CD4-positive, alpha-beta T cell treated with Interleukin-17A for 4 hours (primary cell): ENCODE results near the gene PZP.
"Not testable (repeated sequence)": the region's sequence is repeated elsewhere in the genome, so short reads cannot be mapped to it uniquely, and the experiment has no call there.

Experiments used
- DNase-seq: peaks from one replicate; pipeline ENCODE4 v3.0.0-alpha.2; 2020; ENCODE audit warnings: mixed read lengths

PZP gene

DNA sequence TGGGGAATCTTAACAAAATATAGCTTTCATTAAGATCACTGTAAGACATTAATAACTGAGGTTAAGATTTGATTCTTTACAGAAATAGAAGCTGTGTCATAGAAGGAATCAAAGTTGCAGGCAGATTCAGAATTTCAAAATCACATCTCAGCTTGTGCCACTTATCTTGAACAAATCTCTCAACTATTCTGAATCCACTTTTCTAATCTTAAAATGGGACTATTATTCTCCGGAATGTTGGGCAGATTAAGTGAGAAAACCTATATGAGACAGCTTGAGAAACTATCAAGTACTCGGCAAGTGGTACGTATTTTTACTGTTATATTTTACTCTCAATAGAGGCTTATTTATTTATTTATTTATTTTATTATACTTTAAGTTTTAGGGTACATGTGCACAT, 28.4 kb downstream of the PZP start:
- DNase-seq, result no peak

DNA sequence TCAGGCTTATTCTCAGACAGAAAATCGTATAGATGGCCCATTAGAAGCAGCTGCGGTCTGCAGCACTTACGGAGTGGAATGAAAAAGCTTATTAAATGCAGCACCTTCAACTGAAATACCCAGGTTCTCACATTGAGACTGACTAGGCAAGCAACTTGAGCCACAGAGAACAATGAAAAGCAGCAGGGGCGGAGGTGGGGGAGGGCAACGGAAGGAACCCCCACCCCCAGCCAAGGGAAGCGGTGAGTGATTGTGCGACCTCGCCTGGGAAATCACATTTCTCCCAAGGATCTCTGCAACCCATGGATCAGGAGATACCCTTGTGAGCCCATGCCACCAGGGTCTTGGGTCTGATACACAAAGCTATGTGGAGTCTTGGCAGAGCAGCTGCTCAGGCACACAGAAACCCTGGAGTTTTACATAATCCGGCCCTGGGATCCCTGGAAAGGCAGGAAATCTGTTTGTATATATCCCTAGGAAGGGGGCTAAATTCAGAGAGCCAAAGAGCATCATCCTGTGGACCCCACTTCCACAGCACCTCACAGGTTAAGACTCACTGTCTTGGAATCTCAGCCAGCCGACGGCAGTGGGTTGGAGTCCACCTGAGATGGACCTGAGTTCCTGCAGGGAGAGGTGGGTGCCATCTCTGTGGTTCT, 38.1 kb downstream of the PZP start:
- no peak for DNase-seq

DNA sequence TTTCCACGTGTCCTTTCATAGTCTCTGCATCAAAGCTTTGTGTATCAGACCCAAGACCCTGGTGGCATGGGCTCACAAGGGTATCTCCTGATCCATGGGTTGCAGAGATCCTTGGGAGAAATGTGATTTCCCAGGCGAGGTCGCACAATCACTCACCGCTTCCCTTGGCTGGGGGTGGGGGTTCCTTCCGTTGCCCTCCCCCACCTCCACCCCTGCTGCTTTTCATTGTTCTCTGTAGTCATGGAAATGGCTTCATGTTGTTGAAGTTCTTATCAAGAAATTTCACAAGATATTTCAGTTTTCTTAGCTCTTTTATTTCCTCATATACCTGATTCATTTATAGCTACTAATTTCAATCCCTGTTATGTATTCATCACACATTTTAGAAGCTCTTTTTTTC, 40.9 kb downstream of the PZP start:
- not testable (repeated sequence) for DNase-seq

GRCh38 chr12:9163392-9163791, 44.8 kb downstream of the PZP start:
- DNase-seq, result no peak

GRCh38 chr12:9156119-9156518, 52.1 kb downstream of the PZP start:
- no peak for DNase-seq

DNA sequence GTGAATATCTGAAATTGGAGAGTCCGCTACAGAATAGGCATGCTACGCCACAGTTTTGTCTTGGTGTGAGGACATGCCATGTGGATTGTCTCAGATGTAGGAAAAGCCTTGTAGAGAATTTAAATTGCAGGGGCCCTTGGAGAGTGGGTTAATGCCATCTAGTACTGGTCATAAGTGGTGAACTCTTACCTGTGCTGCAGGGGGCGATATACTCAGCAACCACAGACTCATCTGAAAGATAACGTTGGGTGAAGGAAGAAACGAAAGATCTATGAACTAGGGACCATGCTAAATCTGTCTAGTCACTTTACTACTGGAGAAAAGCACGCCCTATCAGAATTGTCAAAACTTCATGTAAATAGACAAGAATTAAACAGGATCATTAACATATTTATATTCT, 58.8 kb downstream of the PZP start:
- DNase-seq, result no peak

- DNase-seq, result no peak
Observed at GRCh38 chr12:9148926-9149325, 59.3 kb downstream of the PZP start.

- no peak for DNase-seq
Observed at GRCh38 chr12:9147461-9147860, 60.7 kb downstream of the PZP start.

GRCh38 chr12:9144730-9145106, 63.5 kb downstream of the PZP start:
- DNase-seq, result no peak

DNA sequence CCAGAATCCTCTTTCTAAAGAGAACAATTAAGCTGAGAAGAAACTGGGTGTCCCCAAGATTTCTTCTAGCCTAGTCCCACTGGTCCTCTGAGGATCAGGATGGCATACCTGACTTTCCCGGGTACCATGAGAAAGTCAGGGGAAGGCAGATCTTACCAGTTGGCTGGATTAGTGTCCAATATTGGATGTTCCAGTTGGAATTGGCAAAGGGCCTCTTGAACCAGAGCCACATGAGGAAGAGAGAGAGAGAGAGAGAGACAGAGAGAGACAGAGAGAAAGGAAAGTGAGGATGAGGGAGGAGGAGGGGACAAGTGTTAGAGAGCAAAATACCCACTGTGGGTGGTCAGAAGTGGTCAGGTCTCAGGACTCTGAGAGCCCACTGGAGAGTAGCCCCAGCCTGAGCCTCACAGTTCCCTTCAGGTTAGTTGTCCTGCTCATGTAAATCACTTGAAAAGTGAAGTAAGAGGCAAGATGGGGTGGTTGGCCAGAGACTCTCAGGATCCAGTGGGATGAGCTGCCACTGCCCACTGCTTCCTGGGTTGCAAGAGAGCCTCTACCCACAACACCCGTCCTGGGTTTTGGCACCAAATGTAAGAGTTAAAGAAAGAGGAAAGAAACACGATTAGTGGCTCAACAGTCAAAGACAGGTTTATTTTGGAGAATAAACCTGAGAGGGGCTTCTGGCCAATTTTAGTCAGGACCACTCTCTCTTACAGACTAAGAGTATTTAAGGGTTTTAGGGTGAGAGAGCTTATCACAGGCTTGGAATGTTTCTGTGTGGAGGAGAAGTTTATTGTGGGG, 64.1 kb downstream of the PZP start:
- DNase-seq, result no peak

DNA sequence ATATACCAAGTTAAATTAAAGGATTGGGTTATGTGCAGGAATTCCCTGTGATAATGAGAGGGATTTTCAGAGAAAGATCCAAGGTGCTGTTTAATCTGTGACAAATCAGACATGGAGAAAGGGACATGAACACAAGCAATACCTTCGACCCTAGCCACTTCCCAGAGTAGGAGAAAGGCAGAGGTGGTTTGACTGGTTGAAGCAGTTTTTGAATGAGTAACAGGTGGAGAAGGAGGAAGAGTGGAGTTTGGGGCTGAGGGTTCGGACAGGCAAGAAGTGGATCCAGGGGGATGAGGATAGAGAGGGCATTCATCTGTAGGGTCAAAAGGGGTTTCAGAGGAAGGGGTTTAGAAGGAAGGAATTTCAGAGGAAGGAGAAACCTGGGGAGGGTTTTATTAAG, 65.1 kb downstream of the PZP start:
- no peak for DNase-seq

DNA sequence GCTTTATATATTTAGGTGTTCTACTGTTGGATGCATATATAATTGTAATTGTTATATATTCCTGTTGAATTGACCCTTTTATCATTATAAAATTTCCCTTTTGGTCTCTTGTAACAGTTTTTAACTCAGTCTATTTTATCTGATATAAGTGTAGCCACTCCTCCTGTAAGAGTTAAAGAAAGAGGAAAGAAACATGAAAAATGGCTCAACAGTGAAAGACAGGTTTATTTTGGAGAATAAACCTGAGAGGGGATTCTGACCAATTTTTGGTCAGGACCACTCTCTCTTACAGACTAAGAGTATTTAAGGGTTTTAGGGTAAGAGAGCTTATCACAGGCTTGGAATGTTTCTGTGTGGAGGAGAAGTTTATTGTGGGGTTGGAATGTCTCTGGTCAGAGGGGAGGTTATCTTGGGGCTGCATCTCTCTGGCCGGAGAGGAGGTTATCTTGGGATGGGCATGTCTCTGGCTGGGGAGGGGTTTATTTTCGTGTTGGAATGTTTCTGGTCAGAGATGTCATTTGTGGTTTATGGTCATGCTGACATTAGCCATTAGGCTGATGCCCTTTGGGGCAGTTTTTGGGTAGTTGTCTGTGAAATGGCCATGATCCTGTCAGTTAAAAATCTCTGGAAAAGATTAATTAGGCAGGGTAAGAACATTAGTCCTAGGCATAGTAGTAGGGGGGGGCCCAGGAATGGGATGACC, 68.5 kb downstream of the PZP start:
- DNase-seq, result not testable (repeated sequence)

GRCh38 chr12:9135903-9136310, 72.3 kb downstream of the PZP start:
- DNase-seq, result no peak

DNA sequence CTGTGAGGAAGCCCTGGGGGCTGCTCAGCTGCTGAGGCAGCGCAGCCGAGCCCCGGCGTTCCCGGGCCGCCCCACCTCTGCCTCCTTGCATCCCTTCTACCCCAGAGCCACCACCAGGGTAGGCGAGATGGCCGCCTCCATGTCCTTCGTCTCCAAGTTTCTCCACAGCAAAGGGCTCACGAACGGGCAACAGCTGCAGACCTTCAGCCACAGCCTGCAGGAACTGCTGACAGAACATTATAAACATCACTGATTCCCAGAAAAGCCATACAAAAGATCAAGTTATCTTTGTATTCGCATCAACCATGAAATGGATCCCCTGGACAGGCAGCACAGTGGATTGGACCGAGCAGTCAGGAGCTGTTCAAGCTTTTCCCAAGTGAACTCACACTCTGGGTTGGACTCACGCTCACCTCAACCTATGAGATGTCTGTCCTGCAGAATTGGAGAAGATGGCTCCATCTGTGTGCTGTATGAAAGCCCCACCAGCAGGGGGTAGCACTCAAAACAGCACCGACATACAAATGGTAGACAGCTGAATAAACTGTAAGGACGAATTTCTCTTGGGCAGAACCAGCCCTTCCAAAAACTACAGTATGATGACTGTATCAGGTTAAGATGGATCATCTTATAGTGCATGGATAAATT, 73.1 kb downstream of the PZP start:
- DNase-seq, result no peak

DNA sequence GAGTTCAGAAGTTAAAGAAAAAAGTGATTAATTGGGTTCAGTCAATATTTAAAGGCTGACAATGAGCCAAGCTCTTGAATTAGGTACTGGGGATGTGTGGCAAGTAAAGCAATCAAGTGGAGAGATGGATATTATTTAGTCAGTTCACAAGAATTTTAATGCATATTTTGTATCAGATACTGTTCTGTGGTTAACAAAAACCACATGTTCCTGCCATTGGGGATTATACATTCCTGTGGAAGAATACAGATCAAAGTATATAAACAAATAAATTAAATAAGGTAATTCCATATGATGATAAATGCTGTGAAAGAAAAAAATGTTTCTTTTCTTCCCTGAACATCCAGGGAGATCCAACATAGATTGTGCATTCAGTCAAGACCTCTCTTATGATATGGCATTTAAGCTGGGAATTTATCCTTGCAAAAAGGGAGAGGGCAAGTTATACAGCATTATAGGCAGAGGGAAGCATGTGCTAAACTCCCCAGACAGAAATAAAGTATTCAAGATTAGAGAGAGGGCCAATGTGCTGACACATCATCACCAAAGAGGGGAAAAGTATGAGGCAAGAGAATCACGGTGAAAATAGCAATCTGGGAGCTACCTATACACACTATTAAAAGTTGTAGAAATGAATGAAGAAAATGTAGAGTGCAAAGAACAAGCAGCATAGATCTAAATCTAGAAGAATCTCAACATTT, 74.8 kb downstream of the PZP start:
- no peak for DNase-seq

GRCh38 chr12:9132008-9132535, 76.1 kb downstream of the PZP start:
- no peak for DNase-seq

DNA sequence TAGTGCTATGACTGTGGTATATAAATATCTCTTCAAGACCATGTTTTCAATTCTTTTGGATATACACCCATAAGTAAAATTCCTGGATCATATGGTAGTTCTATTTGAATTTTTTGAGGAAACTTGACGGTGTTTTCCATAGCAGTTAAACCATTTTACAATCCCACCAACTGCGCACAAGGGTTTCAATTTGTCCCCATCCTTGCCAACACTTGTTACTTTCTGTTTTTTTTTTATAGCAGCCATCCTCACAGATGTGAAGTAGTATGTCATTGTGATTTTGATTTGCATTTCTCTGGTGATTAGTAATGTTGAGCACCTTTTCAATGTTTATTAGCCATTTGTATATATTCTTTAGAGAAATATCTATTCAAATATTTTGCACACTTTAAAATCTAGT, 78.0 kb downstream of the PZP start:
- no peak for DNase-seq

DNA sequence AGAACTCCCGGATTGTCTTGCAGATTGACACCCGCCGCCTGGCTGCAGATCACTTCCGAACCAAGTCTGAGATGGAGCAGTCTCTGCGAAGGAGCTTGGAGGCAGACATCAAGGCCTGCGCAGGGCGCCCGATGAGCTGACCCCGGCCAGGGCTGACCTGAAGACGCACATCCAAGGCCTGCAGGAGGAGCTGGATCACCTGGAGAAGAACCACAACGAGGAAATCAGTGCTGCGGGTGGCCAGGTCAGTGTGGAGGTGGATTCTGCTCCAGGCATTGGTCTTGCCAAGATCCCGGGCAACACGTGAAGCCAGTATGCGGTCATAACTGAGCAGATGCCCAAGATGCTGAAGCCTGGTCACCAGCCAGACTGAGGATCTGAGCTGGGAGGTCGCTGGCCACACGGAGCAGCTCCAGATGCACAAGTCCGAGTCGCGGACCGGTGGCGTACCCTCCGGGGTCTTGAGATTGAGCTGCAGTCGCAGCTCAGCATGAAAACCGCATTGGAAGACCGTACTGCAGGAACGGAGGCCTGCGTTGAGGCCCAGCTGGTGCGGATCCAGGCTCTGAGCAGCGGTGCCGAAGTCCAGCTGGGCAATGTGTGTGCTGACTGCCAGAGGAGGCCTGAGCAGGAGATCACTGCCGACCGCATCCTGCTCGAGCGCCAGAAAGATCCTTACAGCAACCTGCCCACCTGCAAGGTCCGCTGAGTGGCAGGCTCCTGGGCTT, 80.1 kb downstream of the PZP start:
- DNase-seq, result no peak

DNA sequence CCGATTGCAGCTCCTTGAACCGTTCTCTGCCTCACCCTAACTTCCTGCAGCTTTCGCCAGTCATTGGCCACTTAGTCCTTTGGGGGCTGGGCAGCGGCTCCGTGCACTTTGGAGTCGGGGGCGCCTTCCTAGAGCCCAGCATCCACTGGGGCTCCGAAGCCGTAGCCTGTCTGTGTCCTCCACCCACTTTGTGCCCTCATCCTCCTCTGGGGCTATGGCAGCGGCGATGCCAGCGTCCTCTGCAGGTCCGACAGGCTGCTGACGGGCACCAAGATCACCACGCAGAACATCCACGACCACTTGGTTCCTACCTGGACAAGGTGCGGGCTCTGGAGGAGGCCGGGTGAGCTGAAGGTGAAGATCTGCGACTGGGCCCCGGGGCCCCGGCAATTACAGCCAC, 80.7 kb downstream of the PZP start:
- no peak for DNase-seq

GRCh38 chr12:9124383-9125031, 83.7 kb downstream of the PZP start:
- DNase-seq, result no peak

DNA sequence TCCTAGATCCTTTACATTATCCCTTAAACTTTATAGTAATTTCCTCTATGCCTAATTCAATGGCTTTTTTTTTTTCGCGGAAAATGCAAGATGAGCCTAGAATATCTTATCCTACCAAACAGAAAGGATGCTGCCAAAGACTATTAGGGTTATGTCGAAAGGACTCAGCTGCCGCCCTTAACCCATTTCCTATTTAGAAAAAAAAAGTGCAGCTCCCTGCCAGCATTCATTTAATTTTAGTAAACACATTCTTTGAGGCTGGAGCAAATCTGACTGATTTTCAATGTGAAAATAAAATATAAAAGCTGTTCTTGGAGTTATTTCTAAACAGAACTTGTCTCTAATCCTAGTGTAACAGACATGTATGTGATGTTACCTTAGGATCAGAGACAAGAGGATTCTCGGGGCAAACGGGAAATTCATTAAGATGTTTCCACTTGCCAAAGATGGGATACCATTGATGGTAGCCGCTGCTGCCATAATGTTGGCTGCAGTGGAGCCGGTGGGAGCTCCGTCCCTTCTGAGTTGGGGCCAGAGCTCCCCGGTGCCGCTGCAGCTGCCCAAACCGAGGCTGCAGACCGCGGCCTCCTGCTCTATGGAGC, 84.3 kb downstream of the PZP start:
- no peak for DNase-seq
